Ovary (tissue), 3 donors: Measurements from ENCODE around the gene ZNF397.

ENCODE experiments used
- EP300 ChIP-seq: sonication (generic); formaldehyde crosslinking; IDR thresholded peaks from one replicate; pipeline ENCODE4 v1.6.1; 2017; ENCODE audit warnings: antibody characterized with exemption
- POLR2A ChIP-seq: fragments of 450-650 bp; IDR thresholded peaks from one replicate; pipeline ENCODE4 v1.6.1; 2017; ENCODE audit warnings: antibody characterized with exemption, mild to moderate bottlenecking, moderate library complexity
- TF ChIP-seq, protein P1 (sequence below), 3 donors: fragments of 450-650 bp in 2 of 3; fragments of 200-600 bp in 1 of 3; IDR thresholded peaks; one replicate each; pipeline versions ENCODE4 v1.5.1 to v1.8.0; 2016 to 2022; ENCODE audit warnings: antibody characterized with exemption in 3 of 3, mild to moderate bottlenecking in 1 of 3
- donor health status: DM: no; HTN: no; CAD: no.

DNA sequence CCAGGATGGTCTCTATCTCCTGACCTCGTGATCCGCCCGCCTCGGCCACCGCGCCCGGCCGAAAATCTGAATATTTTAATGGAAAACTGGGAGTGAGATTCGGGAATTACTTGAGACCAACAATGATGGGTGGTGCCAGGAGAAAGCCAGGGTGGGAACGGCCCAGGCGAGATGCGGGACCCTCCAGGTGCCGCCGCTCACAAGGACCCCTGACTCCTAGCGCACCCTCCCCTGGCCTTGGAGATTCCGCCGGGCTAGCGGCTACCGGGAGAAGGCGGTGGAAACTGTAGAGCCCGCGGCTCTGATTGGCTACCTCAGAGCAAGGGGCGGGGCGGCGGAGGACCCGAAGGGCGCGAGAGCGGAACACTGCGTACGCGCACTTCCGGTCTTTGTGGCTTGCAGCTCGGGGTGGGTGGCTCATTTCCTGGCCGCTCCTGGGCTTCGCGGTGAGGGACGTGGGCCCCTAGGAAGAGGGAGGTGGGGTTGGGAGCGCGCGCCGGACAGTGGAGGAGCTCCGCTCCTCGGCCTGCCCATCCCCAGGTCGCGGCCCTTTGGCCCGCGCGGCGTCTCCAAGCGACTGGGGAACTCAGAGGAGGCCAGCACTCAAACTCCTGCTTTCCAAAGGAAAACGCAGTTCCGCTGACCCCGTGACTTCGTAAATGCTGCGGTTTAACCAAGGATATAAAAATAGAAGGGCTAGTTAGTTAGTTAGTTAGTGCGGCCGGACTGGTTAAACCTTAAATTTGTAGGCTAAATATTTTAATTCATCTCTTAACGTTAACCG, at the start of gene ZNF397:
- TF ChIP-seq, protein P1, sequence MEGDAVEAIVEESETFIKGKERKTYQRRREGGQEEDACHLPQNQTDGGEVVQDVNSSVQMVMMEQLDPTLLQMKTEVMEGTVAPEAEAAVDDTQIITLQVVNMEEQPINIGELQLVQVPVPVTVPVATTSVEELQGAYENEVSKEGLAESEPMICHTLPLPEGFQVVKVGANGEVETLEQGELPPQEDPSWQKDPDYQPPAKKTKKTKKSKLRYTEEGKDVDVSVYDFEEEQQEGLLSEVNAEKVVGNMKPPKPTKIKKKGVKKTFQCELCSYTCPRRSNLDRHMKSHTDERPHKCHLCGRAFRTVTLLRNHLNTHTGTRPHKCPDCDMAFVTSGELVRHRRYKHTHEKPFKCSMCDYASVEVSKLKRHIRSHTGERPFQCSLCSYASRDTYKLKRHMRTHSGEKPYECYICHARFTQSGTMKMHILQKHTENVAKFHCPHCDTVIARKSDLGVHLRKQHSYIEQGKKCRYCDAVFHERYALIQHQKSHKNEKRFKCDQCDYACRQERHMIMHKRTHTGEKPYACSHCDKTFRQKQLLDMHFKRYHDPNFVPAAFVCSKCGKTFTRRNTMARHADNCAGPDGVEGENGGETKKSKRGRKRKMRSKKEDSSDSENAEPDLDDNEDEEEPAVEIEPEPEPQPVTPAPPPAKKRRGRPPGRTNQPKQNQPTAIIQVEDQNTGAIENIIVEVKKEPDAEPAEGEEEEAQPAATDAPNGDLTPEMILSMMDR (IDR thresholded peaks at IDR 0.05), result peak in 1 of 3 donors; percentile 39
- TF ChIP-seq POLR2A (peak; percentile 98), EP300 (no peak)
